ENCODE measurements around the gene PDE5A.

GRCh38 chr4:119632216-119632615, 3.6 kb upstream of the PDE5A start:
- TF ChIP-seq CTCF (IDR thresholded peaks at IDR 0.05; ENCODE audit: low read depth, low read length, poor library complexity, severe bottlenecking) (no peak), EZH2phosphoT487 (IDR thresholded peaks at IDR 0.05; ENCODE audit: borderline replicate concordance, low read length) (no peak)
